Measurements from ENCODE around the gene PRSS56.
"Not testable (repeated sequence)": the region's sequence is repeated elsewhere in the genome, so short reads cannot be mapped to it uniquely, and the experiment has no call there.

The PRSS56 gene

DNA sequence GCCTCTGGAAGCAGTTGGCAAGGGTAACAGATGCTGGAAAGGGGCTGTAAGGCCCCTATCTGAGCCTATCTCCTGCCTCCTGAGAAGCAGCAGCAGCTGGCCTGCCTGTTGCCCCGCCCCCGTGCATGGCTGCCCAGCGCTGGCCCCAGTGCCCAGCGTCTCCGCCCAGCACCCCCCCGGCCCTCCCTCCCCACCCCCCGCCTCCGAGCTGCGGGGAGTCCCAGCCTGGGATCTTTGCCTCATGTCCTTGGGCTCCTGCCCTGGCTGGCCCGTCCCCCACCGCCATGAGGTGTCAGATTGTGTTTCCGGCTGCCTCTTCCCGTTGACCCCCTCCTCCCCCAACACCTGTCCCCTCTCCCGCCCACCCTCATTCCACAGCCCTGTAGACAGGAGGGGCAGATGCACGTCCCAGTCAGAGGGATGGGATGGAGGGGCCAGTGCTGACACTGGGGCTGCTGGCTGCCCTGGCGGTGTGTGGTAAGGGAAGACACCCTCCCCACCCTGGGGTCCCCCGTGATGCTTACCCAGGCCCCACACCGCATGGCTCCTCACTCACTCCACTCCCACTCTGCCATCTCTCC, 5.7 kb downstream of the PRSS56 start, which contains the start of gene CHRND:
Gene CHRND, plus strand, starts transcription at position 370 of the 581 bp plus-strand sequence. Its CDS starts 56 bp downstream, at position 426.
- DNase-seq (ENCODE audit: low read depth in 2 of 2): no peak

GRCh38 chr2:232526372-232526941, 6.3 kb downstream of the PRSS56 start:
- DNase-seq (ENCODE audit: low read depth in 2 of 2): no peak

- DNase-seq (ENCODE audit: low read depth in 2 of 2): no peak
Observed at GRCh38 chr2:232527905-232528470, 7.8 kb downstream of the PRSS56 start.

GRCh38 chr2:232528746-232529460, 8.7 kb downstream of the PRSS56 start:
- no peak for DNase-seq (ENCODE audit: low read depth in 2 of 2)

GRCh38 chr2:232529806-232530547, 9.8 kb downstream of the PRSS56 start:
- no peak for DNase-seq (ENCODE audit: low read depth in 2 of 2)

DNA sequence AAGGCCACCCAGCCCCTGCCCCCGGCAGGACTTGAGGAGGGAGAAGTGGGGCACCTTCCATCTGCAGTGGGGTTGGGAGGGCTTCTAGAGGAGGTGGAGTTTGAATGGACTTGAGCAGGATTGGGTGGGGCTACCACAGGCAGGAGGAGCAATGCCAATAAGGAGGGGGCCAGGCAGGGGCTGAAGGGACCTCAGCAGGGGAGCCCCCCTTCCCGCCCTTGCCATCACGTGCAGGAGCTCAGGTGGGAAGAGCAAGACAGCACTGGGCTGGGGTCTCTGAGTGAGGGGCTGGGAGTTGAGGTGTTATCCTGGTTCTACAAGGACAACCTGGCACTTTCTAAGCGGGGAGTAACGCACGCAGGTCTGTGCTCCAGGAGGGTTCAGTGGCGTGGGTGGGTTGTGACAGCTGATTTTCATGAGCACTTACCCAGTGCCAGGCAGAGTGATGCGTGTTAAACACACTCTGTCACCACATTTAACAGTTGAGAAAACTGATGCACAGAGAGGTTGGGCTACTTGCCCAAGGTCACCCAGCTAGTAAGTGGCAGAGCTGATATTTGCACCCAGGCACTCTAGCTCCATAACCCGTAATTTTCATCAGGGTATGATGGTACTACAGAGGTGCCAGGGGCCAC, 10.6 kb downstream of the PRSS56 start:
- no peak for DNase-seq (ENCODE audit: low read depth in 2 of 2)

DNA sequence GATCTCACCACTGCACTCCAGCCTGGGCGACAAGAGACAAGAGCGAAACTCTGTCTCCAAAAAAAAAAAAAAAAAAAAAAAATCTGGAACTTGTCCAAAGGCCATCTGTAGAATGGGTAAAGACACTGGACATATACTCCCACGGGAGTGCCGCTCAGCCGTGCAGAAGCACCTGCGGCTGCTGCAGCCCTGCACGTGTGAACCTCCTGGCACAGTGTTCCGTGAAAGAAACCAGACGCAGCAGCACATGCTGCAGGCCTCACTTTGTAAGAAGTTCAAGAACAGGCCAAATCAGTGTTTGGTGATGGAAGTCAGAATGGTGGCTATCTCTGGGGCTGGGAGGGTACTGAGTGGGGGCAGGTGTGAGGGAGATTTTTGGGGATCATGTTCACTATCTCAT, 12.2 kb downstream of the PRSS56 start:
- no peak for DNase-seq (ENCODE audit: low read depth in 2 of 2)

DNA sequence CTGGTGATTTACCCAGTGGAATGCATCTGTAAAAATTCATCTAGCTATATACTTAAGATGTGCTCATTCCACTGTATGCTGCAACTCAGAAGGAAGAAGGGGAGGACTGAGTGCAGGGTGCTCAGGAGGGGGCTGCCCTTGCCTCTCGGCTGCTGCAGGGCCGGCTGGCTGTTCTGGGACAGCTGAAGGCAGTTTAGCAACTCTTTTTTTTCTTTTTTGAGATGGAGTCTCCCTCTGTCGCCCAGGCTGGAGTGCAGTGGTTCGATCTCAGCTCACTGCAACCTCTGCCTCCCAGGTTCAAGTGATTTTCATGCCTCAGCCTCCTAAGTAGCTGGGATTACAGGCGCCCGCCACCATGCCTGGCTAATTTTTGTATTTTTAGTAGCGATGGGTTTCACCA, 12.6 kb downstream of the PRSS56 start:
- not testable (repeated sequence) for DNase-seq (ENCODE audit: low read depth in 2 of 2)

- DNase-seq (ENCODE audit: low read depth in 2 of 2): no peak
Observed at GRCh38 chr2:232533944-232534710, 13.9 kb downstream of the PRSS56 start.

DNA sequence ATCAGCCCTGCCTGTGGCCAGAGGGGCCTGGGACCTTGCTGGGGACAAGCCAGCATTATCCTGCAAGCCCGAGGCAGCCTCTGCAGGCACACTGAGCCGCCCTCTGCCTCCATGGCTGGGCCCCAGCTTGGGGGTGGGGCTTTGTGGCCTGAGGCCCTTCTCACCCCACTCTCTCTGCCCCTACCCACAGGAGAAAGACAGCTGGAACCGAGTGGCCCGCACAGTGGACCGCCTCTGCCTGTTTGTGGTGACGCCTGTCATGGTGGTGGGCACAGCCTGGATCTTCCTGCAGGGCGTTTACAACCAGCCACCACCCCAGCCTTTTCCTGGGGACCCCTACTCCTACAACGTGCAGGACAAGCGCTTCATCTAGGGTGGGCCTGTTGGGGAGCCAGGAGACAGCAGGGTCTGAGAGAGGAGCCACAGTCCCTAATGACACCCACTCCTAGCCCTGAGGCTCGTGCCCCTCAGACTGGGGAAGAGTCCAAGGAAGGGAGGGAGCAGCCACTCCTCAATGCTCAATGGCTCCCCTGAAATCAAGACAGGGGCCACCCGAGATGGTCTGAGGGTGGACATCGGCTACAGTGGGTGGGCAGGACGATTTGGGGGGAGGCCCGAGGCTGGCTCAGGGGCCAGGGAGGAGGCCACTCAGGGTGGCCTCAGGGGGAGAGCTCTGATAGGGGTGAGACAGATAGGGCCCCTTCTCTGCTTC, 14.9 kb downstream of the PRSS56 start:
- no peak for DNase-seq (ENCODE audit: low read depth in 2 of 2)

- no peak for DNase-seq (ENCODE audit: low read depth in 2 of 2)
Observed at GRCh38 chr2:232535761-232536530, 15.8 kb downstream of the PRSS56 start.

- DNase-seq (ENCODE audit: low read depth in 2 of 2): no peak
Observed at GRCh38 chr2:232537079-232537478, 16.9 kb downstream of the PRSS56 start.

- DNase-seq (ENCODE audit: low read depth in 2 of 2): no peak
Observed at GRCh38 chr2:232537499-232537898, 17.3 kb downstream of the PRSS56 start.

DNA sequence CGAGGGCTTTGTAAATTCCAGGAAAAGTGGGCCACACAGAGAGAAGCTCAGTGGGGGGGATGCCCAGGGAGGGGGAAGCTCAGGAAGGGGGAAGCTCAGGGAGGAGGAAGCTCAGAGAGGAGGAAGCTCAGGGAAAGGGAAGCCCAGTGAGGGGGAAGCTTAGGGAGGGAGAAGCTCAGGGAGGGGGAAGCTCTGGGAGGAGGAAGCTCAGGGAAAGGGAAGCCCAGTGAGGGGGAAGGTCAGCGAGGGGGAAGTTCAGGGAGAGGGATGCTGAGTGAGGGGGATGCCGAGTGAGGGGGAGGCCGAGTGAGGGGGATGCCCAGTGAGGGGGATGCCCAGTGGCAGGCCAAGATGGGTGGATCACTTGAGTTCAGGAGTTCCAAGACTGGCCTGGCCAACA, 18.5 kb downstream of the PRSS56 start:
- no peak for DNase-seq (ENCODE audit: low read depth in 2 of 2)

GRCh38 chr2:232539298-232540231, 19.4 kb downstream of the PRSS56 start, which contains the start of gene CHRNG:
CHRNG (plus strand) TSS chr2:232539692; CDS start chr2:232539748, 56 bp downstream.
- no peak for DNase-seq (ENCODE audit: low read depth in 2 of 2)

- DNase-seq (ENCODE audit: low read depth in 2 of 2): no peak
Observed at GRCh38 chr2:232540441-232541041, 20.4 kb downstream of the PRSS56 start.

DNA sequence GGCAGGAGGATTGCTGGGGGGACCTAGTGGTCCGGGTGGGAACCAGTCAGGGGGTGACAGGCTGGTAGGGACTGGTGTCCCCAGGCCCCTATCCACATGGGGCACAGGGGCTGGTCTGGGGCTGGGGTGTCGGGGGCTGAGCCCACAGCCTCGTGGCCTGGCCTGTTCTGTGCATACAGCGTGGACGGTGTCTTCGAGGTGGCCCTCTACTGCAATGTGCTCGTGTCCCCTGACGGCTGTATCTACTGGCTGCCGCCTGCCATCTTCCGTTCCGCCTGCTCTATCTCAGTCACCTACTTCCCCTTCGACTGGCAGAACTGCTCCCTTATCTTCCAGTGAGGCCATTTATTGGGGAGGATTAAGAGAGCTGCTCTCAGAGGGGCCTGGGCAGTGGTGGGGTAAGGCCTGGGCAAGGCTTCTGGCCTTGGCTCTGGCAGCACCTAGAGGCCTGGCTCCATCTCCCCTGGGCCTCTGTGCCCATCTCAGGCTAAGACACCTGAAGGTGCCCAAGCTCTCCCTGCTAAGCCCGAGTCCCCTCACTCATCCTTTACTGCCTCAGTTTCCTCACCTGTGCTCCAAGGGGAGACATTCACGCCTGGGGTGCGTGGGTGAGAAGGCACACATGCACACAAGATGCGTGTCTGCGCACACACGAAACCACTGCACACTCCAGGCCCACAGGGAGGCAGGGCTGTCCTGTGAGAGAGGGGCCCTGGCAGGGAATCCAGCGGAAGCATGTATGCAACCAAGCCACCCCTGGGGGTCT, 21.2 kb downstream of the PRSS56 start:
- no peak for DNase-seq (ENCODE audit: low read depth in 2 of 2)

Measured in stimulated activated CD8-positive, alpha-beta memory T cell treated with anti-CD3 and anti-CD28 coated beads, Interleukin-2, amount 100 ng/mL, for 48 hours (primary cell).